OCI-LY1 (cell line): ENCODE results near the gene GULP1.

ENCODE experiments used
- H2AFZ ChIP-seq: fragments of 200-600 bp; sonication (generic), shearing (Covaris generic); 2 replicates; pipeline ENCODE4 v1.6.0; 2014; ENCODE audit warnings: antibody characterized with exemption, mild to moderate bottlenecking, low read length
- H3F3A ChIP-seq: fragments of 200-600 bp; sonication (generic), shearing (Covaris generic); 2 replicates; pipeline ENCODE4 v1.6.0; 2014; ENCODE audit warnings: mild to moderate bottlenecking, antibody characterized with exemption, low read length, moderate library complexity; ENCODE audit not compliant: insufficient read depth
- H3K27ac ChIP-seq: fragments of 200-600 bp; sonication (generic); 2 replicates; pipeline ENCODE4 v1.5.1; 2014; ENCODE audit warnings: low read length, mixed run types, mild to moderate bottlenecking, low read depth; ENCODE audit not compliant: poor library complexity, severe bottlenecking
- H3K27me3 ChIP-seq: fragments of 200-600 bp; sonication (generic); 2 replicates; pipeline ENCODE4 v1.6.0; 2014; ENCODE audit warnings: antibody characterized with exemption, mild to moderate bottlenecking, low read length, moderate library complexity; ENCODE audit not compliant: insufficient read depth
- H3K36me3 ChIP-seq: fragments of 200-600 bp; sonication (generic); 2 replicates; pipeline ENCODE4 v1.6.1; 2014; ENCODE audit warnings: mild to moderate bottlenecking, antibody characterized with exemption, low read length, moderate library complexity, mixed read lengths; ENCODE audit not compliant: insufficient read depth
- H3K4me1 ChIP-seq: fragments of 200-600 bp; sonication (generic); 2 replicates; pipeline ENCODE4 v1.5.1; 2014; ENCODE audit warnings: mild to moderate bottlenecking, low read length, moderate library complexity; ENCODE audit not compliant: insufficient read depth, severe bottlenecking
- H3K4me2 ChIP-seq: fragments of 200-600 bp; sonication (generic), shearing (Covaris generic); 2 replicates; pipeline ENCODE4 v1.6.1; 2014; ENCODE audit warnings: low read length
- H3K4me3 ChIP-seq: fragments of 200-600 bp; sonication (generic); 2 replicates; pipeline ENCODE4 v1.5.1; 2014; ENCODE audit warnings: low read length, low read depth, mild to moderate bottlenecking, mixed read lengths; ENCODE audit not compliant: poor library complexity, severe bottlenecking
- H3K79me2 ChIP-seq: fragments of 200-600 bp; shearing (Covaris generic); 2 replicates; pipeline ENCODE4 v1.6.1; 2016; ENCODE audit warnings: mixed run types, low read length, mixed read lengths; ENCODE audit not compliant: insufficient read depth
- H3K9ac ChIP-seq: fragments of 200-600 bp; sonication (generic), shearing (Covaris generic); 2 replicates; pipeline ENCODE4 v1.6.1; 2014; ENCODE audit warnings: mild to moderate bottlenecking, low read length, mixed read lengths
- H3K9me2 ChIP-seq: fragments of 200-600 bp; sonication (generic), shearing (Covaris generic); 2 replicates; pipeline ENCODE4 v1.6.1; 2014; ENCODE audit warnings: low read depth, mild to moderate bottlenecking, low read length, mixed read lengths
- H3K9me3 ChIP-seq: fragments of 200-600 bp; shearing (Covaris generic); 2 replicates; pipeline ENCODE4 v1.6.1; 2014; ENCODE audit warnings: low read length, mixed read lengths
- H4K20me1 ChIP-seq: fragments of 200-600 bp; sonication (generic), shearing (Covaris generic); 2 replicates; pipeline ENCODE4 v1.6.0; 2016; ENCODE audit warnings: mild to moderate bottlenecking, low read length; ENCODE audit not compliant: insufficient read depth
- EZH2 ChIP-seq: fragments of 200-600 bp; sonication (generic), shearing (Covaris generic); IDR thresholded peaks from 2 replicates; pipeline ENCODE4 v1.8.0; 2017; ENCODE audit warnings: borderline replicate concordance, mixed run types, mild to moderate bottlenecking, antibody characterized with exemption, low read length, moderate library complexity, mixed read lengths
- TF ChIP-seq, protein P1 (sequence below): fragments of 200-600 bp; sonication (generic), shearing (Covaris generic); IDR thresholded peaks from 2 replicates; pipeline ENCODE4 v1.5.1; 2017; ENCODE audit warnings: mild to moderate bottlenecking, antibody characterized with exemption, low read length, moderate library complexity, mixed read lengths

The GULP1 gene

DNA sequence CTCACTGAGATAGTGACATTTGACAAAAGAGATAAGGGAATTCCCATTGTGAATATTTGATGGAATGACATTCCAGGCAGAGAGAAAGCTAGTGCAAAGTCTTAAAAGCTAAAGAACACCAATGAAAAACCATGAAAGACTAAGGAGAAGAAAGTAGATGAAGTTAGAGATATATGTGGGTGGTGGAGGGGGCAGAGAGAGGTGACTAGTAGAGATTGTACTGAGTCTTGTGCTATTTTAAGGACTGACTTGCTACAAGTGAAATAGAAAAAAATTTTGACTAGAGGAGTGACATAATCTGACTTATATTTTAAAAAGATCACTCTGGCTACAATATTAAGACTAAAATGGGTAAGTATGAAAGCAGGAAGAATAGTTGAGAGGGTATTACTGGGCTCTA is 35.3 kb upstream of the GULP1 start:
- no peak overlapping the region for H3K4me2 ChIP-seq
- H3K27ac ChIP-seq = no peak overlapping the region
- H3K4me3 ChIP-seq = no peak overlapping the region
- no peak overlapping the region for H2AFZ ChIP-seq
- no peaks in the 10 kb centered on the region for H3K9me3 ChIP-seq
- H3F3A ChIP-seq = no peaks in the 10 kb centered on the region
- H3K79me2 ChIP-seq = no peaks in the 10 kb centered on the region
- no peaks in the 10 kb centered on the region for H3K27me3 ChIP-seq
- no peak overlapping the region for H3K9ac ChIP-seq
- H3K9me2 ChIP-seq = no peaks in the 10 kb centered on the region
- no peaks in the 10 kb centered on the region for H3K36me3 ChIP-seq
- H4K20me1 ChIP-seq = no peaks in the 10 kb centered on the region
- H3K4me1 ChIP-seq = no peaks in the 10 kb centered on the region
- no peak for TF ChIP-seq EZH2
- TF ChIP-seq, protein P1, sequence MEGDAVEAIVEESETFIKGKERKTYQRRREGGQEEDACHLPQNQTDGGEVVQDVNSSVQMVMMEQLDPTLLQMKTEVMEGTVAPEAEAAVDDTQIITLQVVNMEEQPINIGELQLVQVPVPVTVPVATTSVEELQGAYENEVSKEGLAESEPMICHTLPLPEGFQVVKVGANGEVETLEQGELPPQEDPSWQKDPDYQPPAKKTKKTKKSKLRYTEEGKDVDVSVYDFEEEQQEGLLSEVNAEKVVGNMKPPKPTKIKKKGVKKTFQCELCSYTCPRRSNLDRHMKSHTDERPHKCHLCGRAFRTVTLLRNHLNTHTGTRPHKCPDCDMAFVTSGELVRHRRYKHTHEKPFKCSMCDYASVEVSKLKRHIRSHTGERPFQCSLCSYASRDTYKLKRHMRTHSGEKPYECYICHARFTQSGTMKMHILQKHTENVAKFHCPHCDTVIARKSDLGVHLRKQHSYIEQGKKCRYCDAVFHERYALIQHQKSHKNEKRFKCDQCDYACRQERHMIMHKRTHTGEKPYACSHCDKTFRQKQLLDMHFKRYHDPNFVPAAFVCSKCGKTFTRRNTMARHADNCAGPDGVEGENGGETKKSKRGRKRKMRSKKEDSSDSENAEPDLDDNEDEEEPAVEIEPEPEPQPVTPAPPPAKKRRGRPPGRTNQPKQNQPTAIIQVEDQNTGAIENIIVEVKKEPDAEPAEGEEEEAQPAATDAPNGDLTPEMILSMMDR = no peak

DNA sequence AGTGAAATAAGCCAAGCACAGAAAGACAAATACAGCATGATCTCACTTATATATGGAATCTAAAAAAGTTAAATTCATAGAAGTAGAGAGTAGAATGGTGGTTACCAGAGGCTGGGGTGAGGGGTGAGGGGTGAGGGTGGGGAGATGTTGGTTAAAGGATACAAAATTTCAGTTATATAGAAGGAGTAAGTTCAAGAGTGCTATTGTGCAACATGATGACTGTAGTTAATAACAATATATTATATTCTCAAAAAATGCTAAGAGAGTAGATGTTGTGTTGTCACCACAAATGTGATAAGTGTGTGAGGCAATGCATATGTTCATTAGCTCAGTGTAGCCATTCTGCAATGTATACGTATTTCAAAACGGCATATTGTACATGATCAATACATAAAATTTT is 26.4 kb upstream of the GULP1 start:
- Histone ChIP-seq H4K20me1 (no peaks in the 10 kb centered on the region), H3K79me2 (no peaks in the 10 kb centered on the region), H3K9me3 (peaks cover 2% of the 10 kb centered on the region; the same call in 1 of the 2 replicates), H3K4me1 (no peaks in the 10 kb centered on the region), H3K4me2 (no peak overlapping the region), H3K9me2 (no peaks in the 10 kb centered on the region), H3K27ac (no peak overlapping the region), H3F3A (no peaks in the 10 kb centered on the region), H3K27me3 (no peaks in the 10 kb centered on the region), H3K36me3 (no peaks in the 10 kb centered on the region), H2AFZ (no peak overlapping the region), H3K9ac (no peak overlapping the region), H3K4me3 (no peak overlapping the region)
- no peak for TF ChIP-seq EZH2
- TF ChIP-seq, protein P1 = no peak

DNA sequence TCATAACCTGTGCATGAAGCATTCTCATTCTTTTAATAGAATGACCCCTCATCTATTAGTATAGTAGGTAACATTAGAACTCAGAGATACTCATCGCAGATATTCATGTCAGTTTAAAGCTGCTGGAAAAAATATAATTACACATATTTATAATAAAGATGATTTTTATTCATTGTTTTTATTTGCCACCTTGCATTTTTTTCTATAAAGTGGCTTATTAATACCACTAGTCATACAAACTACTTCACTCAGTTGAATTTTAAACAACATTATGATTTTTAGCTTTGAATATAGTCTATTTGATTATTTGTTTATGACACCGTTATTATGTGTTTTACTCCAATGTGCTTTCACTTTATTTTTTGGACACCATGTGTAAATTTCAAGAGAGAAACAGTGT is 23.9 kb upstream of the GULP1 start:
- no peak overlapping the region for H3K4me2 ChIP-seq
- H3K9ac ChIP-seq = no peak overlapping the region
- no peaks in the 10 kb centered on the region for H3K4me1 ChIP-seq
- no peaks in the 10 kb centered on the region for H3K36me3 ChIP-seq
- H3K9me3 ChIP-seq = peaks cover 2% of the 10 kb centered on the region; the same call in 1 of the 2 replicates
- no peak overlapping the region for H2AFZ ChIP-seq
- H3K4me3 ChIP-seq = no peak overlapping the region
- no peaks in the 10 kb centered on the region for H3K27me3 ChIP-seq
- no peaks in the 10 kb centered on the region for H3F3A ChIP-seq
- no peaks in the 10 kb centered on the region for H3K79me2 ChIP-seq
- no peaks in the 10 kb centered on the region for H4K20me1 ChIP-seq
- H3K9me2 ChIP-seq = no peaks in the 10 kb centered on the region
- no peak overlapping the region for H3K27ac ChIP-seq
- TF ChIP-seq, protein P1 = no peak
- TF ChIP-seq EZH2 = no peak
